Measurements from ENCODE around the gene ANKRD23.

The ANKRD23 gene

GRCh38 chr2:96877042-96877451, 33.2 kb upstream of the ANKRD23 start:
- no peak for DNase-seq (ENCODE audit: low read depth in 2 of 2)

- DNase-seq (ENCODE audit: low read depth in 2 of 2) = no peak
Measured at GRCh38 chr2:96876269-96877041, 32.6 kb upstream of the ANKRD23 start.

- no peak for DNase-seq (ENCODE audit: low read depth in 2 of 2)
Measured at GRCh38 chr2:96875498-96876268, 31.9 kb upstream of the ANKRD23 start.

- no peak for DNase-seq (ENCODE audit: low read depth in 2 of 2)
Measured at GRCh38 chr2:96874198-96874831, 30.5 kb upstream of the ANKRD23 start.

- no peak for DNase-seq (ENCODE audit: low read depth in 2 of 2)
Measured at GRCh38 chr2:96873651-96874096, 29.9 kb upstream of the ANKRD23 start.

- DNase-seq (ENCODE audit: low read depth in 2 of 2) = no peak
Measured at GRCh38 chr2:96872591-96873349, 28.9 kb upstream of the ANKRD23 start.

GRCh38 chr2:96870626-96871255, 26.9 kb upstream of the ANKRD23 start:
- no peak for DNase-seq (ENCODE audit: low read depth in 2 of 2)

- no peak for DNase-seq (ENCODE audit: low read depth in 2 of 2)
Measured at GRCh38 chr2:96869822-96870625, 26.2 kb upstream of the ANKRD23 start, which contains the start of gene SEMA4C. SEMA4C (minus strand) TSS chr2:96870080; CDS start chr2:96867886, 2,194 bp downstream.

- no peak for DNase-seq (ENCODE audit: low read depth in 2 of 2)
Measured at GRCh38 chr2:96869281-96869821, 25.5 kb upstream of the ANKRD23 start.

- DNase-seq (ENCODE audit: low read depth in 2 of 2) = peak in 1 of 2 donors; percentile 49
Measured at GRCh38 chr2:96868555-96869280, 24.9 kb upstream of the ANKRD23 start.

GRCh38 chr2:96867756-96868554, 24.1 kb upstream of the ANKRD23 start:
- no peak for DNase-seq (ENCODE audit: low read depth in 2 of 2)

GRCh38 chr2:96866986-96867755, 23.4 kb upstream of the ANKRD23 start:
- DNase-seq (ENCODE audit: low read depth in 2 of 2) = no peak

GRCh38 chr2:96866586-96866985, 22.8 kb upstream of the ANKRD23 start:
- no peak for DNase-seq (ENCODE audit: low read depth in 2 of 2)

- DNase-seq (ENCODE audit: low read depth in 2 of 2) = no peak
Measured at GRCh38 chr2:96866149-96866548, 22.3 kb upstream of the ANKRD23 start.

GRCh38 chr2:96865654-96866053, 21.8 kb upstream of the ANKRD23 start:
- no peak for DNase-seq (ENCODE audit: low read depth in 2 of 2)

GRCh38 chr2:96864343-96865091, 20.7 kb upstream of the ANKRD23 start:
- DNase-seq (ENCODE audit: low read depth in 2 of 2) = no peak
